NCI-H510A treated with DMSO at 0.1 percent for 48 hours (cell line): Measurements from ENCODE around the gene TPM4.

Source experiments
- DNase-seq: peaks from one replicate; lab custom pipeline; 2025; lab: John Stamatoyannopoulos, UW

The TPM4 gene

DNA sequence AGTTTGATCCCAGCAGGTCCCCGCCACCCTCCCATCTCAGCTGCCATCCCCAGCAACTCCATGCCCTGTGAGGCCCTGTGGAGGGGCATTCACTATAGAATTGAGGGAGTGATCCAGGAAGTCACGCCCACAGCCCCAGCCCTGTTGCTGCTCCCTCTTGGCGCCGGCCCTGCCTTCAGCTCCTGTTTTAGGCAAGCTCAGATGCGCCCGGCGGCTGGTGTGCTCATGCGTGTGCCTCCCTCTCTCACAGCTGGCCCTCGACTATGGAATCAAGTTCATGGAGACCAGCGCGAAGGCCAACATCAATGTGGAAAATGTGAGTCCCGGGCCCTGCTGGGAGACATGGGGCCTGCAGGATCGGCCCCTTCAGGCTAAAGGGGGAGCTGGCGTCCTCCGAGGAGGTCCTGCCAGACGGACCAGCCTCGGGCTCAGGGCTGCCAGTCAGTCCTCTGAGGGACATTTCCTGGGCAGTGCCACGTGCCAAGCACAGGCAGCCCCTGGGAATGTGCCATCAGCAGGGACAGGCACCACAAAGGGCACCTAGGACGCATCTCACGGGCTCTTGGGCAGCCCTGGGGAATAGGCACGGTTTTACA lies 51.6 kb downstream of the TPM4 start:
- no peak for DNase-seq

DNA sequence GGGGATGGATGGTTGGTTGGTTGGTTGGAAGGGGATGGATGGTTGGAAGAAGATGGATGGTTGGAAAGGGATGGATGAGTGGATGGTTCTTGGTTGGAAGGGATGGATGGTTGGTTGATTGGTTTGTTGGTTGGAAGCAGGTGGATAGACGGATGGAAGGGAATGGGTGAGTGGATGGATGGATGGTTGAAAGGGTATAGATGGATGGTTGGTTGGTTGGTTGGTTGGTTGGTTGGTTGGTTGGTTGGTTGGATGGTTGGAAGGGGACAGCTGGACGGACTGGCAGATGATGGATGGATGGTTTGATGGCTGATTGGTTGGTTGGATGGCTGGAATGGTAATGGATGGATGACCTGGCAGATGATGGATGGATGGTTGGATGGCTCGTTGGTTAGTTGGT lies 55.4 kb downstream of the TPM4 start:
- DNase-seq, result no peak

DNA sequence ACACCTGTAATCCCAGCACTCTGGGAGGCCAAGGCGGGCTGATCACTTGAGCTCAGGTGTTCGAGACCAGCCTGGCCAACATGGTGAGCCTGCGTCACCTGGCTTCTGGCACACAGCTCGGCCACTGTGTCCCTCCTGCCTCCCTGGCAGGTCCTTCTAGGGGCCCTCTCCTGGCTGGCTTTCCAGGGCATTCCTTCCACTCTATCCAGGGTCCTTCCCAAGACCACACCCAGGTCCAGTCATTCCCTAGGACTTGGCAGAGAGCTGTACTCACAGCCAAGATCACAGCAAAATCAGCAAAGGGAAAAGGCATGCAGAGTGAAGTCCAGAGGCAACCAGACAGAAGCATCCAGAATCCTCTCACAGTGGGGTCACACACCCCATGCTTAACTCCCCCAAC lies 57.5 kb downstream of the TPM4 start:
- DNase-seq, result no peak

DNA sequence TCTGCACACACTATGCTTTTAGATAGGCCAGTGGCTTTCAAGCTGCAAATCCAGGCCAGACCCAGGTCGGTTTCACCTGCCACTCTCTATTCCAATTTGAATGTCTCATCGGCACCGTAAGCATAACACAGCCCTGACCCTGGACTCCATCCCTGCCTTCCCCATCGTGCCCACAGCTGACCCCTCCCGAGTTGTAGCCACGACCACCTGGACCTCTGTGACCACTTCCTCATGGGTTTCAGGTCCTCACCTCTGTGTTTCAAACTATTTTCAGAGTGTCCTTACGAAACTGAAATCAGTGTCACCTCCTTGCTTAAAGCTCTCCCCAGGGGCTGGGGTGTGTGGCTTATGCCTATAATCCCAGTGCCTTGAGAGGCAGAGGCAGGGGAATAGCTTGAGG lies 58.2 kb downstream of the TPM4 start:
- DNase-seq, result no peak

DNA sequence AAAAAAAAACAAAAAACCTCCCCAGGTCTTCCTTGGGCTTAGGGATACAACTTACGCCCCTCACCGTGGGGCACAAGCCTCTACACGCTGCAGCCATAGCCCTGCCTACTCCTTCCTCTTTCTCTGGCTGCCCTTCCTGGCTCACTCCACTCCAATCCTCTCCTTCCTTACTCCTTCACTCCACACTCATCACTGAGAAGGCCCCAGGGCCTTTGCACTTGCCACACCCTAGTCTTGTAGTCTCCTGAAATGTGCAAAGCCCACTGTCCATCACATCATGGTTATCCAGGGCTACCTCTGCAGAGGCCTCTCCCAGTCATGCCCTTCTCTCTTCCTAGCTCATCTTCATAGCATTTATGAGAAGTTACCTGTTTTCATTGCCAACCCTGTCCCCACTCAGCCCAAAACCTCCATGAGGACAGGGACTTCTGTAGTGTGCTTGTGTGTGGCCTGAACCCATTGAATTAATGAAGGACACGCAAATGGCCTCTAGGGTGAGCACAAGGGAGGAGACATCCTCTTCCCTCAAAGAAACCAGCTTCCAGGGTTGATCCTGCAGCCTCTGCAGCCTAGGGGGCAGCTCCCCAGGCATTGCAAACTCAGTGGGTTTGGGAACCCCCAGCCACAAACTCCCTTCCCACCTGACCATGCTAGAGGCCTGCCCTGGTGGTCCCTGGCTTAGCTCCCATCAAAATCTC lies 59.3 kb downstream of the TPM4 start:
- DNase-seq, result no peak

DNA sequence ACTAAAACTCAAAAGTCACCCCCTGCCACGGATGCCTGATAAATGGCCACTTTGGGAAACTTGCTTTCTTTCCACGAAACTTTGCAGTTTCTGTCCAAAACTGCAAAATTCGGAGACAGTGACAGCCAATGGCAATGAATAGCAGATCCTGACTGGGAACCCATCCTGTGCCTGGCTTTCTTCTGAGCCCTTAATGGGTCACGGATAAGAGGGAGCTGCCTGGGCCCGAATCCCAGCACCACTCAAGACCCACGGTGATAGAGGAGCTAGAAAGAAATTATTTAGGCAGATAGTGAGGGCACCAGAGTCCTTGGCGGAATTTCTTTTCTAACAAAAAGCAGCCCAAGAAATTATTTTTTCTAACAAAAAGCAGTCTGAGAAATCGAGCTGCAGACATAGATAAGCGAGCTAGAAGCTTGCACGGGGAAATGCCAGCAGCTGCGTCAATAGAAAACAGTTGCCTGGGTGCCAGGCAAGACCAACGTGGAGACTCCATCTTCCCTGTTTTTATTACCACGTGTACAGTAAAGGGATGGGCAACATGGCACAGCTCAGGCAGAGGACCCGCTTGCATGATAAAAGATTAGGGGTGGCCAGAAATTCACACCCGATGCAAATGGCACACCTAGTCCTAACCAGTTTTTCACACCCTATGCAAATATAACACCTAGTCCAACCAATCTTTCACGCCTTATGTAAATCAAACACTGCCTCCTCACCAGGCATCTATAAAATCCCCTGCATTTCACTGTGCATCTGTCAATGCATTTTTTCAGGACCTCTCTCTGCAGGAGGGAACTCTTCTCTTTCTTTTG lies 60.1 kb downstream of the TPM4 start:
- DNase-seq, result peak; percentile 11

DNA sequence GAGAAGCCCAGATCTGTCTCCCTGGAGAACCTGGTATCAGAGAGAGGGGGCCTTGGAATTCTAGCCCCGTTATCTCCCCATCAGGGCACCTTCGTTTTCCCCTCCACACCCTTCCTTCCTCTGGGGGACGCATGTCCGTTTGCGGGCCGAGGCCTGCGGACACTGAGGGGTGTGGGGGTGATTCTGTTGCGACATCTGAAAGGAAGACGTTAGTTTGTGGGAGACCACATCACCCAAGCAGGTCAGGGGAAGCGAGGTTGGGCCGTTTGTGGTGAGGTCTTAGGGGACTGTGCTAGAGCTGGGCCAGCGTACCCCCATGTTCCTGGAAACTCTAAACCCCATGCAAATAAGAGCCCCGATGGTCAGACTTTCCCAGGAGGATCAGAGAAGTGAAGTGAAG lies 63.5 kb downstream of the TPM4 start:
- no peak for DNase-seq

DNA sequence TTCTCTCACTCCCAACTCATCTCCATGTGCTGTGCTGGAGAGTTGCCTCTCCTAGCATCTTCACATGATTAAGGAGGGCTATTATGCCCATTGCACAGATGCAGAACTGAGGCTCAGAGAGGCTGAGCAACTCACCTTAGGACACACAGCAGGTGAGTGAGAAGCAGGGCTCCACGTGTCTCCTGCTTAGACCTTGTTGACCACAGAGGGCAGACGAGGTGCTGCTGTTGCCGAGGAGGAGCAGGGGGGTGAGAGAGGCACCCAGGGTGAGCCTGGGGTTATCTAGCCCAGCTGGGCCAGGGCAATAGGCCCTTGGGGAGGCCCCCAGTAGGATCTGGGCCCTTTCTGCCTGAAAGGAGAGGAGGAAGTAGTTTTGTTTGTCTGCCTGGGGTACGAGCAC lies 64.7 kb downstream of the TPM4 start:
- no peak for DNase-seq

DNA sequence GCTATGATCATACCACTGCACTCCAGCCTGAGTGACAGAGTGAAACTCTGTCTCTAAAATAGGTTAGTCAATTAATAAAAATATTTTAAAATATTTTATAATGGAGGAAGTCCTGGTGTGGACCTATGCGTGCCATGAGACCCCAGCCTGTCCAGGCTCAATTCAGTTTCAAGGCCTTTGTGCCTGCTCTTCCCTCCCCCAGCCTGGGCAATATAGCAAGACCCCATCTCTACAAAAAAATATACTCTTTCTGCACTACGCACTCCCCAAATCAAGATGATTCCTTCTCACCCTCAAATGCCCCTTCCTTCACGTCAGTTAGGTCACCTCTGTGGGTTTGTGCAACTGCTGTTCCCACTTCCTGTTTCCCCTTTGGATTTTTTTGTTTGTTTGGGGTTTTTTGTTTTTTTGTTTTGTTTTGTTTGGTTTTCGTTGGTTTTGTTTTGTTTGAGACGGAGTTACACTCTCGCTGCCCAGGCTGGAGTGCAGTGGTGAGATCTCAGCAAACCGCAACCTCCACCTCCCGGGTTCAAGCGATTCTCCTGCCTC lies 65.8 kb downstream of the TPM4 start:
- DNase-seq, result no peak

DNA sequence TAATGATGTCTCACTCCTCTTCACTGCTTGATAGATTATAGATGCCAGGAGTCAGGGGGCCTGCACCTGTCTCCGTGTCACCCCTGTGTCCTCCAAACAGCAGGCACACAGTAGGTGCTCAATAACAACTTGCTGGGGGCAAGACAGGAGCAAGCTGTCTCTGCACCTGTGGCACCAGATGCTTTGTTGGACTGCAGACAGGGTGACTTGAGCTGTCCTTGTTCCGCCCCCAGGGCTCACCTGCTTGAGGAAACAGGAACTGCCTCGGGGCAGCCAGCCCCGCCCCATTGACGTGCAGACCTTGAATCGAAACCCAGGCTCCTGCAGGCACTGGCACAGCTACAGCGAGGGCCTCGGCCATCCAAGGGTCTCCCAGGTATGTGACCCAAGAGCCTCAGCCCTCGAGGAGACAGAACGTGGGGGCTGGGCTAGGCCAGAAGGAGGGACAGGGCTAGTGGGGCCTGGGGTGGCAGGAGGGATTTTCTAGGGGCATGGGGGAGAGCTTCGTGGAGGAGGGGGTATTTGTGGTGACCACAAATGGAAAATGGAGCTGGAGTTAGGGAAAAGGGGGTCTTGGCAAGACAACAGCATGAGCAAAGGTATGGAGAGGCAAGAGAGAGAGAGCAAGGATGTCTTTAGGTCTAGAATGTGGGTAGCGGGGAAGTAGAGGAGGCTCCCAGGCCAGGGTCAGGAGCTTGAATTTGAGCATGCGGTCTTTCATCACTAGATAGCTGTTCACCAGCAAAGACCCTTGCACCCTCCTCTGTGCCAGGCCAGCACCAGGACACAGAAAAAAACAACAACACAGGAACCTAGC lies 67.3 kb downstream of the TPM4 start, which contains the start of gene HSH2D:
TSS of gene HSH2D (plus strand) at position 287 of the 817 bp plus-strand sequence. CDS start 5,066 bp downstream, outside the sequence.
- peak; percentile 2 for DNase-seq

DNA sequence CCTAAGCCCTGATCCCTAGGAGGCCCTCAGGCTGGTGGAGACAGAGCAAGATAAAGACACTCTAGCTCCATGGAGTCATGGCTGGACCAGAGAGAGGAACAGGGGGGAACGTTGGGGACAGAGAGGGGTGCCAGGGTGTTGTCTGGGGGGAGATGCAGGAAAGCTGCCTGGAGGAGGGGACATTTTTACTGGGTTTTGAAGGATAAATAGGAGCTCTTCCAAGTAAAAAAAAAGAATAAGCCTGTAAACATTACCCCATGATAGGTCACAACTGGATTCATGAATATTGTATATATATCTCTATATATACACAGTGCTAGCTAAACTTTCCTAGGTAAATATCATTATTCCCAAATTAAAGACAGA lies 67.9 kb downstream of the TPM4 start:
- no peak for DNase-seq

DNA sequence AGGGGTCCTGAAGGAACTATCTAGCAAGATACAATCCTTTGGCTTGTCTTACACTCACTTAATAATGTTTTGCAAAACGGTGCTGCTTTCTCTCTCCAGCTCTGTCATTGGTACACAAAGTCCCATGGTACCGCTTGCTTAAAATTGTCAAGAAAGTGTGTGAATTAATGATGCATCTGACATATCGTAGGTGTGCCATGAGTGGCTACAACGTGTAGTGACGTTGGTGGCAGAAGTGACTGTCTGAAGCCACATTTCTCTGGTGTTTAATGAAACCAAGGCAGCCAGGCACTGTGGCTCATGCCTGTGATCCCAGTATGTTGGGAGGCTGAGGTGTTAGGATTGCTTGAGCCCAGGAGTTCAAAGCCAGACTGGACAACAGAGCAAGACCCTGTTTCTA lies 69.8 kb downstream of the TPM4 start:
- DNase-seq, result no peak

DNA sequence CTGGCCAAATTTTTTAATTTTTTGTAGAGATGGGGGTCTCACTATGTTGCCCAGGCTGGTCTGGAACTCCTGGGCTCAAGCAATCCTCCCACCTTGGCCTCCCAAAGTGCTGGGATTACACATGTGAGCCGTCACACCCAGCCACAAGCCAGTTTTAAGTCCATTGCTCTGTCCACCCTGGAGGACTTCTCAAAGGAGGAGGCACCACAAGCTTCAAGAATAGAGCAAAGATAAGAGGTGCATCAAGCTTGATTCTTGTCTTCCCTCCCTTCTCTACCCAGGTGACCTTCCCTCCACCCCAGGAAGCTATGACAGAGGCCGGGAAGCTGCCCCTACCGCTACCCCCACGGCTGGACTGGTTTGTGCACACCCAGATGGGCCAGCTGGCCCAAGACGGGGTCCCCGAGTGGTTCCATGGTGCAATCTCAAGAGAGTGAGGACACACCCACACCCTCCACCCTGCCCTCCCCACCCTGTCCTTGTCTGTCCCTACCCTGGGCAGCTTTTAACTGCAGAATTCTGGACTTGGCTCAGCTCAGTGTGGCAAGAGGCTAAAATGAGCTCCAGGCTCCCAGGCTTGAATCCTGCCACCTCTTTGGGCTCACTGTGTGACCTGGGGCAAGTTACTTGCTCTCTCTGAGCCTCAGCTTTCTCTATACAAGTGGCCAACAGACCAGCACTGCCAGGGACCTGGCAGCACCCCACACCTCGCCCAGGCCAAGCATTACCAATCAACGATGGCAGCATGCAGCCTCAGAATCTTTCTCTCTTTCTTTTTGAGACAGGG lies 72.3 kb downstream of the TPM4 start:
- no peak for DNase-seq
